Trophoblast cell (in vitro differentiated cells and primary cell): ENCODE data around the gene CHRNB2.

Source experiments
- DNase-seq, 2 donors: peaks; one replicate each; pipeline ENCODE4 v3.0.0-alpha.2; 2016
- H2AFZ ChIP-seq: 2 replicates; pipeline ENCODE4 v1.6.1; 2013; ENCODE audit warnings: low read length, moderate library complexity, mild to moderate bottlenecking; ENCODE audit not compliant: insufficient read depth, poor library complexity
- H2AK5ac ChIP-seq: 2 replicates; pipeline ENCODE4 v1.6.1; 2013; ENCODE audit warnings: mild to moderate bottlenecking, low read length
- H2BK120ac ChIP-seq: 2 replicates; pipeline ENCODE4 v1.6.1; 2013; ENCODE audit warnings: low read length, mild to moderate bottlenecking, moderate library complexity; ENCODE audit not compliant: insufficient read depth, poor library complexity
- H2BK12ac ChIP-seq: 2 replicates; pipeline ENCODE4 v1.6.1; 2013; ENCODE audit warnings: mild to moderate bottlenecking, low read length, moderate library complexity
- H2BK5ac ChIP-seq: 2 replicates; pipeline ENCODE4 v1.6.1; 2013; ENCODE audit warnings: low read length, low read depth, moderate library complexity, mild to moderate bottlenecking; ENCODE audit not compliant: poor library complexity
- H3K14ac ChIP-seq: 2 replicates; pipeline ENCODE4 v1.6.1; 2013; ENCODE audit warnings: mild to moderate bottlenecking, low read length
- H3K18ac ChIP-seq: 2 replicates; pipeline ENCODE4 v1.6.1; 2013; ENCODE audit warnings: mild to moderate bottlenecking, low read length
- H3K23ac ChIP-seq: 2 replicates; pipeline ENCODE4 v1.6.1; 2013; ENCODE audit warnings: low read length
- H3K27ac ChIP-seq: 2 replicates; pipeline ENCODE4 v1.5.1; 2013; ENCODE audit warnings: low read depth, mild to moderate bottlenecking, inconsistent platforms, low read length, moderate library complexity
- H3K27me3 ChIP-seq: 2 replicates; pipeline ENCODE4 v1.6.1; 2013; ENCODE audit warnings: inconsistent platforms, mild to moderate bottlenecking, low read length, moderate library complexity; ENCODE audit not compliant: insufficient read depth
- H3K36me3 ChIP-seq, 2 experiments: 1 replicate in 1 of 2; 2 replicates in 1 of 2; pipeline ENCODE4 v1.6.1; 2013; ENCODE audit warnings: low read length in 2 of 2, mild to moderate bottlenecking in 2 of 2, moderate library complexity in 1 of 2; ENCODE audit not compliant: insufficient read depth in 2 of 2, control insufficient read depth in 1 of 2
- H3K4ac ChIP-seq: 2 replicates; pipeline ENCODE4 v1.6.1; 2013; ENCODE audit warnings: low read depth, mild to moderate bottlenecking, low read length, moderate library complexity
- H3K4me1 ChIP-seq, 2 experiments: 1 replicate in 1 of 2; 2 replicates in 1 of 2; pipeline ENCODE4 v1.6.1; 2013; ENCODE audit warnings: low read length in 2 of 2, mild to moderate bottlenecking in 2 of 2, moderate library complexity in 1 of 2; ENCODE audit not compliant: insufficient read depth in 2 of 2, control insufficient read depth in 1 of 2
- H3K4me2 ChIP-seq: 2 replicates; pipeline ENCODE4 v1.6.1; 2013; ENCODE audit warnings: inconsistent platforms, mild to moderate bottlenecking, low read length, moderate library complexity
- H3K4me3 ChIP-seq: 2 replicates; pipeline ENCODE4 v1.5.1; 2013; ENCODE audit warnings: mild to moderate bottlenecking, low read depth, low read length, inconsistent platforms
- H3K79me1 ChIP-seq: one replicate; pipeline ENCODE4 v1.6.1; 2013; ENCODE audit warnings: low read length
- H3K79me2 ChIP-seq: 2 replicates; pipeline ENCODE4 v1.6.1; 2013; ENCODE audit warnings: low read length, mild to moderate bottlenecking; ENCODE audit not compliant: control insufficient read depth, insufficient read depth, poor library complexity
- H3K9ac ChIP-seq: 2 replicates; pipeline ENCODE4 v1.6.1; 2013; ENCODE audit warnings: mild to moderate bottlenecking, low read length
- H3K9me3 ChIP-seq: 2 replicates; pipeline ENCODE4 v1.6.1; 2013; ENCODE audit warnings: low read depth, mild to moderate bottlenecking, control low read depth, inconsistent platforms, low read length; ENCODE audit not compliant: insufficient read depth
- H4K12ac ChIP-seq: 2 replicates; pipeline ENCODE4 v1.6.1; 2013; ENCODE audit warnings: low read depth, mild to moderate bottlenecking, low read length, moderate library complexity
- H4K8ac ChIP-seq: 2 replicates; pipeline ENCODE4 v1.6.1; 2013; ENCODE audit warnings: low read depth, mild to moderate bottlenecking, low read length, moderate library complexity
- H4K91ac ChIP-seq: one replicate; pipeline ENCODE4 v1.6.1; 2013; ENCODE audit warnings: low read depth, mild to moderate bottlenecking, low read length, moderate library complexity
- WGBS: extraction: QIAGEN DNeasy Blood & Tissue Kit; methylation state at CpG from one replicate; pipeline ENCODE4 v1.1.7; 2013; ENCODE audit warnings: missing lambda C conversion rate; ENCODE audit not compliant: insufficient read length, insufficient coverage; ENCODE audit errors: extremely low coverage; 5-methylcytosine and 5-hydroxymethylcytosine counted together

CHRNB2 gene

GRCh38 chr1:154550070-154550469 is 17.5 kb upstream of the CHRNB2 start:
- Histone ChIP-seq H4K12ac (no peak overlapping the region), H3K14ac (no peak overlapping the region), H3K9me3 (no peaks in the 10 kb centered on the region), H3K9ac (no peak overlapping the region), H2BK120ac (no peak overlapping the region), H2AFZ (no peak overlapping the region), H2BK5ac (no peak overlapping the region), H3K23ac (no peak overlapping the region), H2BK12ac (no peak overlapping the region), H3K27me3 (no peaks in the 10 kb centered on the region), H3K4ac (no peak overlapping the region), H4K8ac (no peak overlapping the region), H3K4me3 (no peak overlapping the region), H3K79me2 (no peaks in the 10 kb centered on the region), H3K18ac (no peak overlapping the region), H3K4me2 (no peak overlapping the region), H3K36me3 (peaks cover 46 to 62% of the 10 kb centered on the region in 2 experiments), H3K4me1 (no peaks in the 10 kb centered on the region), H2AK5ac (no peak overlapping the region), H3K27ac (no peak overlapping the region), H4K91ac (no peak overlapping the region), H3K79me1 (no peaks in the 10 kb centered on the region)
- no peak for DNase-seq
- WGBS: no CpG with 5 or more reads among the region's 5 CpGs

GRCh38 chr1:154550657-154551056 is 16.9 kb upstream of the CHRNB2 start:
- DNase-seq: no peak
- no CpG with 5 or more reads among the region's 6 CpGs for WGBS

GRCh38 chr1:154551474-154551873 is 16.1 kb upstream of the CHRNB2 start:
- H4K12ac ChIP-seq: no peak overlapping the region
- H3K14ac ChIP-seq: no peak overlapping the region
- no peak overlapping the region for H2BK120ac ChIP-seq
- peaks cover 53 to 70% of the 10 kb centered on the region in 2 experiments for H3K36me3 ChIP-seq
- peaks cover 2 to 5% of the 10 kb centered on the region in 2 experiments for H3K4me1 ChIP-seq
- H3K27ac ChIP-seq: no peak overlapping the region
- no peak for DNase-seq
- no CpG with 5 or more reads among the region's 4 CpGs for WGBS
- no peak overlapping the region for H3K4me2 ChIP-seq
- H3K9ac ChIP-seq: no peak overlapping the region
- no peak overlapping the region for H4K8ac ChIP-seq
- no peak overlapping the region for H3K23ac ChIP-seq
- no peaks in the 10 kb centered on the region for H3K27me3 ChIP-seq
- H2BK5ac ChIP-seq: no peak overlapping the region
- H3K4ac ChIP-seq: no peak overlapping the region
- H3K79me1 ChIP-seq: no peaks in the 10 kb centered on the region
- no peak overlapping the region for H2AFZ ChIP-seq
- H3K4me3 ChIP-seq: no peak overlapping the region
- no peak overlapping the region for H2BK12ac ChIP-seq
- H3K79me2 ChIP-seq: no peaks in the 10 kb centered on the region
- H3K9me3 ChIP-seq: no peaks in the 10 kb centered on the region
- H3K18ac ChIP-seq: no peak overlapping the region
- no peak overlapping the region for H2AK5ac ChIP-seq
- H4K91ac ChIP-seq: no peak overlapping the region

More at GRCh38 chr1:154550657-154551056, 16.9 kb upstream of the CHRNB2 start:
- Histone ChIP-seq H4K12ac (no peak overlapping the region), H3K36me3 (peaks cover 52 to 68% of the 10 kb centered on the region in 2 experiments), H4K8ac (no peak overlapping the region), H2BK120ac (no peak overlapping the region), H3K18ac (no peak overlapping the region), H3K4me2 (no peak overlapping the region), H3K27ac (no peak overlapping the region), H3K9ac (no peak overlapping the region), H2BK5ac (no peak overlapping the region), H3K79me2 (no peaks in the 10 kb centered on the region), H2AFZ (no peak overlapping the region), H3K4me3 (no peak overlapping the region), H4K91ac (no peak overlapping the region), H2AK5ac (no peak overlapping the region), H2BK12ac (no peak overlapping the region), H3K14ac (no peak overlapping the region), H3K27me3 (no peaks in the 10 kb centered on the region), H3K4me1 (no peaks in the 10 kb centered on the region), H3K9me3 (no peaks in the 10 kb centered on the region), H3K79me1 (no peaks in the 10 kb centered on the region), H3K23ac (no peak overlapping the region), H3K4ac (no peak overlapping the region)

- Histone ChIP-seq H3K27ac (no peak overlapping the region), H2BK120ac (no peak overlapping the region), H2AFZ (no peak overlapping the region), H4K8ac (no peak overlapping the region), H3K4me2 (no peak overlapping the region), H3K36me3 (peaks cover 53 to 70% of the 10 kb centered on the region in 2 experiments), H2BK12ac (no peak overlapping the region), H3K9ac (no peak overlapping the region), H2AK5ac (no peak overlapping the region), H3K23ac (no peak overlapping the region), H3K18ac (no peak overlapping the region), H3K4me1 (peaks cover 4 to 9% of the 10 kb centered on the region in 2 experiments), H3K27me3 (no peaks in the 10 kb centered on the region), H3K79me2 (peaks cover 2% of the 10 kb centered on the region), H4K91ac (no peak overlapping the region), H3K79me1 (no peaks in the 10 kb centered on the region), H2BK5ac (no peak overlapping the region), H3K4ac (no peak overlapping the region), H3K4me3 (no peak overlapping the region), H3K14ac (no peak overlapping the region), H3K9me3 (no peaks in the 10 kb centered on the region), H4K12ac (no peak overlapping the region)
- WGBS: no CpG with 5 or more reads among the region's 6 CpGs
- DNase-seq: no peak
These were observed 15.5 kb upstream of the CHRNB2 start for GRCh38 chr1:154552036-154552435.
